HepG2 (cell line): Measurements from ENCODE around the gene SLC29A1. TPM values are rescaled to one million over a fixed set of nuclear protein-coding genes. Genes with fewer than 3 reads are reported as not detected.

Experiments
- ATRX ChIP-seq: sonication (generic); formaldehyde crosslinking; IDR thresholded peaks from 2 replicates; pipeline ENCODE4 v1.4.0; 2020; ENCODE audit warnings: missing genetic modification reagents, borderline replicate concordance
- CEBPZ ChIP-seq: IDR thresholded peaks from 2 replicates; pipeline ENCODE4 v1.6.1; 2012; ENCODE audit warnings: low read length, improper control_type of control experiment
- DDIT3 ChIP-seq: sonication (generic); formaldehyde crosslinking; IDR thresholded peaks from 2 replicates; pipeline ENCODE4 v1.4.0; 2020; ENCODE audit warnings: mild to moderate bottlenecking, missing genetic modification reagents
- DNMT1 ChIP-seq: sonication (generic); formaldehyde crosslinking; IDR thresholded peaks from 2 replicates; pipeline ENCODE4 v1.5.1; 2020; ENCODE audit warnings: mild to moderate bottlenecking, missing genetic modification reagents
- HMG20B ChIP-seq: conservative IDR thresholded peaks from 2 replicates; pipeline ENCODE4 v1.6.1; 2016; ENCODE audit warnings: missing genetic modification reagents, missing compliant biosample characterization
- HOXA9 ChIP-seq: sonication (generic); formaldehyde crosslinking; IDR thresholded peaks from 2 replicates; pipeline ENCODE4 v1.8.1; 2022; ENCODE audit warnings: missing genetic modification reagents, mild to moderate bottlenecking, moderate library complexity, borderline replicate concordance
- ISL2 ChIP-seq: sonication (generic); formaldehyde crosslinking; IDR thresholded peaks from 2 replicates; pipeline ENCODE4 v1.5.0; 2020; ENCODE audit warnings: missing genetic modification reagents
- PHF5A ChIP-seq: IDR thresholded peaks from one replicate; pipeline ENCODE4 v1.6.1; 2018; ENCODE audit warnings: low read depth, missing genetic modification reagents; ENCODE audit not compliant: unreplicated experiment
- POLR2AphosphoS5 ChIP-seq: IDR thresholded peaks from 2 replicates; pipeline ENCODE4 v1.6.1; 2012; ENCODE audit warnings: low read depth, low read length
- SUZ12 ChIP-seq: fragments of 150-350 bp; IDR thresholded peaks from 2 replicates; pipeline ENCODE4 v1.6.1; 2014; ENCODE audit warnings: low read depth, low read length
- SYNCRIP ChIP-seq: fragments of 200-400 bp; formaldehyde crosslinking; IDR thresholded peaks from 2 replicates; pipeline ENCODE4 v1.6.1; 2018; ENCODE audit warnings: mild to moderate bottlenecking, low read depth, low read length; ENCODE audit not compliant: insufficient read depth
- U2AF1 ChIP-seq: fragments of 200-400 bp; formaldehyde crosslinking; optimal IDR thresholded peaks from 2 replicates; pipeline ENCODE3; 2017; ENCODE audit warnings: mild to moderate bottlenecking, low read depth, low read length
- ZFP36L1 ChIP-seq: sonication (generic); formaldehyde crosslinking; IDR thresholded peaks from 2 replicates; pipeline ENCODE4 v1.8.0; 2022; ENCODE audit warnings: mild to moderate bottlenecking, missing genetic modification reagents, moderate library complexity
- ZNF317 ChIP-seq: sonication (generic); formaldehyde crosslinking; IDR thresholded peaks from 2 replicates; pipeline ENCODE4 v1.5.0; 2020; ENCODE audit warnings: mild to moderate bottlenecking, missing genetic modification reagents
- ZNF337 ChIP-seq: sonication (generic); formaldehyde crosslinking; IDR thresholded peaks from 2 replicates; pipeline ENCODE4 v1.5.1; 2020; ENCODE audit warnings: missing genetic modification reagents, low read depth, mild to moderate bottlenecking, borderline replicate concordance
- ZNF33B ChIP-seq: sonication (generic); formaldehyde crosslinking; IDR thresholded peaks from 2 replicates; pipeline ENCODE4 v1.5.1; 2020; ENCODE audit warnings: mild to moderate bottlenecking, missing genetic modification reagents
- ZNF432 ChIP-seq: sonication (generic); formaldehyde crosslinking; IDR thresholded peaks from 2 replicates; pipeline ENCODE4 v1.5.0; 2020; ENCODE audit warnings: missing genetic modification reagents, mild to moderate bottlenecking, borderline replicate concordance
- ZNF816 ChIP-seq: sonication (generic); formaldehyde crosslinking; IDR thresholded peaks from 2 replicates; pipeline ENCODE4 v1.8.0; 2022; ENCODE audit warnings: missing genetic modification reagents, mild to moderate bottlenecking, borderline replicate concordance
- polyA plus RNA-seq, 8 experiments: library from polyadenylated mRNA; depleted of rRNA in 3 of 8; stranded (reverse) in 7 of 8; unstranded in 1 of 8; fragments of >200 nt; fragmentation: Illumina TruSeq in 4 of 8; extraction: Trizol in 4 of 8; gene quantifications; 2 replicates each; pipeline versions ENCODE4 v1.2.1 to v1.2.3, GENCODE V29; 2011 to 2016; ENCODE audit warnings: low read depth in 4 of 8, missing spikeins in 1 of 8, mixed read lengths in 1 of 8; ENCODE audit not compliant: insufficient read depth in 1 of 8
- total RNA-seq, 5 experiments: library from RNA; depleted of rRNA; stranded (reverse); fragments of >200 nt; fragmentation: Illumina TruSeq; extraction: Trizol; gene quantifications; 2 replicates each; pipeline ENCODE4 v1.2.3, GENCODE V29; 2016; ENCODE audit warnings: low read depth in 1 of 5
- TF ChIP-seq, protein P1 (sequence below): sonication (generic); formaldehyde crosslinking; conservative IDR thresholded peaks from 2 replicates; pipeline ENCODE4 v1.4.0; 2020; ENCODE audit warnings: missing genetic modification reagents
- TF ChIP-seq, protein P2 (sequence below): sonication (generic); formaldehyde crosslinking; IDR thresholded peaks from 2 replicates; pipeline ENCODE4 v1.5.0; 2020; ENCODE audit warnings: mild to moderate bottlenecking, missing genetic modification reagents, borderline replicate concordance
- TF ChIP-seq, protein P3 (sequence below): sonication (generic); formaldehyde crosslinking; IDR thresholded peaks from 2 replicates; pipeline ENCODE4 v1.5.1; 2020; ENCODE audit warnings: mild to moderate bottlenecking, missing genetic modification reagents, moderate library complexity

SLC29A1 gene
- total and polyA plus RNA-seq, 2 of the 13 experiments (the other 11 are each of a cell fraction or from before 2014, with no cell fraction given) = 43.2 to 106 TPM

DNA sequence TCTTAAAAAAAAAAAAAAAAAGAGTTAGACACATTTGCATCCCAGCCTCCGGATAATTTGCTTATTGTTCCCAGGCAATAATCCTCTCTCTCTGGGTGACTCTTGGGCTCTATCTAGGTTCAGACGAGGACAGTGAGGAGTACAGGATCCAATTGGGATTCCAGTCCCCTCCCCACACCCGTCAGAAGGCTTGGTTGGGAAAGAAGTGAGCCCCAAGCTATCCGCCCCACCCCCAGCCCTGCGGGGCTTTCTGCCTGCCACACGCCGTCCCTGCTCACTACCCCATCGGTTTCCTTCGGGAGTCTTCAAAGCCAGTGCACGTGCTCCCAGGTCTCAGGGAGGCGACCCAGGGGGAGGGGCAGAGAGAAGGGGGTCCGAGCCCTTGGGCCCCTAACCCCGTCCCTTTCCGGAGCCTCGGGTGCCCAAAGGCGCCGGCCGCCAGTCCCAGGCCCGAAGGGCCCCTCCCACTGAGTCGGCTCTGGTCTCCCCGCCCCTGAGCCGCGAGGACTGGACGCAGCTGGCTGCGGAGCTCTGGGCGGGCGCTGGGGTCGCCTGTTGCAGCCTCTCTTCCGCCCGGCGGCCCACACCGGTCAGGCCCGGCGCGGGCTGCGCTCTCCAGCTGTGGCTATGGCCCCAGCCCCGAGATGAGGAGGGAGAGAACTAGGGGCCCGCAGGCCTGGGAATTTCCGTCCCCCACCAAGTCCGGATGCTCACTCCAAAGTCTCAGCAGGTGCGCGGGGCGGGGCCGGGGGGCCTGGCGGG, 4.2 kb upstream of the SLC29A1 start (continued):
- TF ChIP-seq ZNF337 (CRISPR knock-in tag) (peak; percentile 75; the same call in 1 of the 2 replicates), SYNCRIP (no peak), SUZ12 (no peak), U2AF1 (no peak), HOXA9 (CRISPR knock-in tag) (no peak), POLR2AphosphoS5 (peak; percentile 39; the same call in 1 of the 2 replicates), ZNF33B (CRISPR knock-in tag) (peak; percentile 78; the same call in 1 of the 2 replicates), PHF5A (CRISPR knock-in tag) (no peak), ZNF432 (CRISPR knock-in tag) (no peak), ISL2 (CRISPR knock-in tag) (peak; percentile 71; the same call in 1 of the 2 replicates), ATRX (CRISPR knock-in tag) (no peak), DDIT3 (CRISPR knock-in tag) (no peak), CEBPZ (no peak), ZNF317 (0 out of 2 replicates have a peak, but pooled peaks have one; percentile 30), ZFP36L1 (CRISPR knock-in tag) (0 out of 2 replicates have a peak, but pooled peaks have one; percentile 61), ZNF816 (CRISPR knock-in tag) (peak; percentile 27; the same call in 1 of the 2 replicates), DNMT1 (CRISPR knock-in tag) (no peak), HMG20B (0 out of 2 replicates have a peak, but pooled peaks have one; percentile 17)
- TF ChIP-seq, protein P1, sequence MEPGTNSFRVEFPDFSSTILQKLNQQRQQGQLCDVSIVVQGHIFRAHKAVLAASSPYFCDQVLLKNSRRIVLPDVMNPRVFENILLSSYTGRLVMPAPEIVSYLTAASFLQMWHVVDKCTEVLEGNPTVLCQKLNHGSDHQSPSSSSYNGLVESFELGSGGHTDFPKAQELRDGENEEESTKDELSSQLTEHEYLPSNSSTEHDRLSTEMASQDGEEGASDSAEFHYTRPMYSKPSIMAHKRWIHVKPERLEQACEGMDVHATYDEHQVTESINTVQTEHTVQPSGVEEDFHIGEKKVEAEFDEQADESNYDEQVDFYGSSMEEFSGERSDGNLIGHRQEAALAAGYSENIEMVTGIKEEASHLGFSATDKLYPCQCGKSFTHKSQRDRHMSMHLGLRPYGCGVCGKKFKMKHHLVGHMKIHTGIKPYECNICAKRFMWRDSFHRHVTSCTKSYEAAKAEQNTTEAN = peak; percentile 49; the same call in 1 of the 2 replicates
- TF ChIP-seq, protein P2, sequence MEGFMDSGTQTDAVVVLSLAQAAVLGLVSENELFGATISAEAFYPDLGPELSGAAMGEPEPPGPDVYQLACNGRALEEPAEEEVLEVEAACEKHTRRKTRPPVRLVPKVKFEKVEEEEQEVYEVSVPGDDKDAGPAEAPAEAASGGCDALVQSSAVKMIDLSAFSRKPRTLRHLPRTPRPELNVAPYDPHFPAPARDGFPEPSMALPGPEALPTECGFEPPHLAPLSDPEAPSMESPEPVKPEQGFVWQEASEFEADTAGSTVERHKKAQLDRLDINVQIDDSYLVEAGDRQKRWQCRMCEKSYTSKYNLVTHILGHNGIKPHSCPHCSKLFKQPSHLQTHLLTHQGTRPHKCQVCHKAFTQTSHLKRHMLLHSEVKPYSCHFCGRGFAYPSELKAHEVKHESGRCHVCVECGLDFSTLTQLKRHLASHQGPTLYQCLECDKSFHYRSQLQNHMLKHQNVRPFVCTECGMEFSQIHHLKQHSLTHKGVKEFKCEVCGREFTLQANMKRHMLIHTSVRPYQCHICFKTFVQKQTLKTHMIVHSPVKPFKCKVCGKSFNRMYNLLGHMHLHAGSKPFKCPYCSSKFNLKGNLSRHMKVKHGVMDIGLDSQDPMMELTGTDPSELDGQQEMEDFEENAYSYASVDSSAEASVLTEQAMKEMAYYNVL (CRISPR knock-in tag) = peak; percentile 51; the same call in 1 of the 2 replicates
- TF ChIP-seq, protein P3, sequence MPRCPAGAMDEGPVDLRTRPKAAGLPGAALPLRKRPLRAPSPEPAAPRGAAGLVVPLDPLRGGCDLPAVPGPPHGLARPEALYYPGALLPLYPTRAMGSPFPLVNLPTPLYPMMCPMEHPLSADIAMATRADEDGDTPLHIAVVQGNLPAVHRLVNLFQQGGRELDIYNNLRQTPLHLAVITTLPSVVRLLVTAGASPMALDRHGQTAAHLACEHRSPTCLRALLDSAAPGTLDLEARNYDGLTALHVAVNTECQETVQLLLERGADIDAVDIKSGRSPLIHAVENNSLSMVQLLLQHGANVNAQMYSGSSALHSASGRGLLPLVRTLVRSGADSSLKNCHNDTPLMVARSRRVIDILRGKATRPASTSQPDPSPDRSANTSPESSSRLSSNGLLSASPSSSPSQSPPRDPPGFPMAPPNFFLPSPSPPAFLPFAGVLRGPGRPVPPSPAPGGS (CRISPR knock-in tag) = peak; percentile 82
